ENCODE data around the gene EID1.

EID1 gene

DNA sequence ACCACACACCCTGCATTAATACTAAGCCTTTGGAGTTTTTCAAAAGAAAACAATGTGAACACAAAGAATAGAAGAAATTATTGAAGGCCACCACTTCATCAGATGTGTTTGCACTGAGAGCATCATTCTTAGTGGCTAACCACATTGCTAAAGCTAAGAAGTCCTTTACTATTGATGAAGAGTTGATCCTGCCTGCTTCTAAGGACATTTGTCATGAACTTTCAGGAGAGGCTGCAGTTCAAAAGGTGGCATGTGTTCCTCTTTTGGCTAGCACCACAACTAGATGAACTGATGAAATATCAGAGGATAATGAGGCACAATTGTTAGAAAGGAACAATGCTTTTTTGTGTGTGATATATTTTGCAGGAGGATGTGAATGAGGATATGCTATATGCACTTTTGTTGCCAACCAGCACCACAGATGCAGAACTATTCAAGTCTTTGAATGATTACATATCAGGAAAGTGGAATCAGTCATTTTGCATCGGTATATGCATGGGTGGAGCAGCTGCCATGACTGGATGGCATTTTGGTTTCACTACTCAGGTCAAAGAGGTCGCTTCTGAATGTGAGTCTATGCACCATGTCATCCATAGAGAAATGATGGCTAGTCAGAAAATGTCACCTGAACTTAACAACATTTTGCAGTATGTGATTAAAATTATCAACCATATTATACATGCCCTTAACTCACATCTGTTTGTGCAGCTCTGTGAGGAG, 2.5 kb upstream of the EID1 start:
- Histone ChIP-seq H4K91ac (ENCODE audit: low read depth, low read length, poor library complexity) (no peak overlapping the region), H3K14ac (ENCODE audit: low read length) (no peak overlapping the region), H3K9ac (ENCODE audit: low read depth, low read length, poor library complexity) (no peak overlapping the region), H2BK12ac (ENCODE audit: low read length) (no peak overlapping the region), H3K4ac (ENCODE audit: low read length) (no peak overlapping the region), H3K4me1 (ENCODE audit: control insufficient read depth in 2 of 2, insufficient read depth in 1 of 2, low read depth in 1 of 2, low read length in 2 of 2) (peaks cover 4 to 5% of the 10 kb centered on the region in 2 donors), H4K8ac (ENCODE audit: low read depth, low read length) (no peak overlapping the region), H3K27ac (replicated peaks; ENCODE audit: low read length) (no peak overlapping the region), H2BK120ac (ENCODE audit: low read depth, low read length) (no peak overlapping the region), H2BK5ac (ENCODE audit: low read length) (no peak overlapping the region), H3K27me3 (ENCODE audit: control insufficient read depth in 3 of 3, insufficient read depth in 3 of 3, low read depth in 1 of 3, low read length in 3 of 3) (no peaks in the 10 kb centered on the region), H3K4me2 (ENCODE audit: insufficient read depth, low read length, poor library complexity, severe bottlenecking) (no peak overlapping the region), H3K23ac (ENCODE audit: low read depth, low read length, poor library complexity) (no peak overlapping the region), H3K4me3 (ENCODE audit: low read length in 2 of 2) (no peak overlapping the region), H2AFZ (ENCODE audit: low read length) (no peak overlapping the region), H3K79me1 (ENCODE audit: low read depth, low read length) (peaks cover 1% of the 10 kb centered on the region), H3K9me3 (replicated peaks in 1 of 2; ENCODE audit: control insufficient read depth in 2 of 2, insufficient read depth in 1 of 2, low read depth in 1 of 2, low read length in 2 of 2) (no peaks in the 10 kb centered on the region), H3K36me3 (replicated peaks in 1 of 2; ENCODE audit: control insufficient read depth in 2 of 2, insufficient read depth in 2 of 2, low read length in 2 of 2) (peaks cover 0 to 12% of the 10 kb centered on the region in 2 donors), H2AK5ac (ENCODE audit: low read depth, low read length) (no peak overlapping the region), H2BK15ac (ENCODE audit: low read length) (no peak overlapping the region), H3K18ac (ENCODE audit: low read length) (no peak overlapping the region)
- no CpG with 5 or more reads among the region's 2 CpGs for WGBS, 2 donors (ENCODE audit: extremely low coverage in 2 of 2, insufficient read length in 2 of 2, insufficient replicate concordance in 1 of 2)
- DNase-seq (ENCODE audit: low spot score): no peak

- WGBS, 2 donors (ENCODE audit: extremely low coverage in 2 of 2, insufficient read length in 2 of 2, insufficient replicate concordance in 1 of 2): no CpG with 5 or more reads among the region's 3 CpGs
- H2AK5ac ChIP-seq (ENCODE audit: low read depth, low read length): no peak overlapping the region
Measured at GRCh38 chr15:48876057-48876456, 1.9 kb upstream of the EID1 start.

GRCh38 chr15:48880070-48880634, 2.2 kb downstream of the EID1 start:
- H3K4me3 ChIP-seq (ENCODE audit: low read length in 2 of 2): no peak overlapping the region

More at GRCh38 chr15:48876057-48876456, 1.9 kb upstream of the EID1 start:
- Histone ChIP-seq H2AFZ (ENCODE audit: low read length) (no peak overlapping the region), H4K91ac (ENCODE audit: low read depth, low read length, poor library complexity) (no peak overlapping the region), H2BK120ac (ENCODE audit: low read depth, low read length) (no peak overlapping the region), H3K27me3 (ENCODE audit: control insufficient read depth in 3 of 3, insufficient read depth in 3 of 3, low read depth in 1 of 3, low read length in 3 of 3) (no peaks in the 10 kb centered on the region), H3K79me1 (ENCODE audit: low read depth, low read length) (peaks cover 1% of the 10 kb centered on the region), H4K8ac (ENCODE audit: low read depth, low read length) (no peak overlapping the region), H3K9ac (ENCODE audit: low read depth, low read length, poor library complexity) (no peak overlapping the region), H2BK5ac (ENCODE audit: low read length) (no peak overlapping the region), H2BK12ac (ENCODE audit: low read length) (no peak overlapping the region), H3K4me2 (ENCODE audit: insufficient read depth, low read length, poor library complexity, severe bottlenecking) (no peak overlapping the region), H3K27ac (replicated peaks; ENCODE audit: low read length) (no peak overlapping the region), H3K4me1 (ENCODE audit: control insufficient read depth in 2 of 2, insufficient read depth in 1 of 2, low read depth in 1 of 2, low read length in 2 of 2) (peaks cover 4 to 5% of the 10 kb centered on the region in 2 donors), H3K36me3 (replicated peaks in 1 of 2; ENCODE audit: control insufficient read depth in 2 of 2, insufficient read depth in 2 of 2, low read length in 2 of 2) (peaks cover 0 to 12% of the 10 kb centered on the region in 2 donors), H3K14ac (ENCODE audit: low read length) (no peak overlapping the region), H3K18ac (ENCODE audit: low read length) (no peak overlapping the region), H3K4ac (ENCODE audit: low read length) (no peak overlapping the region), H3K23ac (ENCODE audit: low read depth, low read length, poor library complexity) (no peak overlapping the region), H2BK15ac (ENCODE audit: low read length) (no peak overlapping the region), H3K9me3 (replicated peaks in 1 of 2; ENCODE audit: control insufficient read depth in 2 of 2, insufficient read depth in 1 of 2, low read depth in 1 of 2, low read length in 2 of 2) (no peaks in the 10 kb centered on the region), H3K4me3 (ENCODE audit: low read length in 2 of 2) (no peak overlapping the region)
- no peak for DNase-seq (ENCODE audit: low spot score)

GRCh38 chr15:48883699-48884098, 5.8 kb downstream of the EID1 start:
- no peak overlapping the region for H2BK12ac ChIP-seq (ENCODE audit: low read length)
- H3K79me1 ChIP-seq (ENCODE audit: low read depth, low read length): no peaks in the 10 kb centered on the region
- no peak overlapping the region for H4K91ac ChIP-seq (ENCODE audit: low read depth, low read length, poor library complexity)
- H4K8ac ChIP-seq (ENCODE audit: low read depth, low read length): no peak overlapping the region
- no peak overlapping the region for H2AFZ ChIP-seq (ENCODE audit: low read length)
- H2AK5ac ChIP-seq (ENCODE audit: low read depth, low read length): no peak overlapping the region
- no peaks in the 10 kb centered on the region for H3K9me3 ChIP-seq (replicated peaks in 1 of 2; ENCODE audit: control insufficient read depth in 2 of 2, insufficient read depth in 1 of 2, low read depth in 1 of 2, low read length in 2 of 2)
- no peak overlapping the region for H2BK5ac ChIP-seq (ENCODE audit: low read length)
- H3K4me2 ChIP-seq (ENCODE audit: insufficient read depth, low read length, poor library complexity, severe bottlenecking): no peak overlapping the region
- peaks cover 0 to 12% of the 10 kb centered on the region in 2 donors for H3K36me3 ChIP-seq (replicated peaks in 1 of 2; ENCODE audit: control insufficient read depth in 2 of 2, insufficient read depth in 2 of 2, low read length in 2 of 2)
- no peak overlapping the region for H2BK15ac ChIP-seq (ENCODE audit: low read length)
- no peak overlapping the region for H3K23ac ChIP-seq (ENCODE audit: low read depth, low read length, poor library complexity)
- H3K27me3 ChIP-seq (ENCODE audit: control insufficient read depth in 3 of 3, insufficient read depth in 3 of 3, low read depth in 1 of 3, low read length in 3 of 3): no peaks in the 10 kb centered on the region
- H3K4me3 ChIP-seq (ENCODE audit: low read length in 2 of 2): no peak overlapping the region
- H3K27ac ChIP-seq (replicated peaks; ENCODE audit: low read length): no peak overlapping the region
- H3K14ac ChIP-seq (ENCODE audit: low read length): no peak overlapping the region
- DNase-seq (ENCODE audit: low spot score): no peak
- H3K4me1 ChIP-seq (ENCODE audit: control insufficient read depth in 2 of 2, insufficient read depth in 1 of 2, low read depth in 1 of 2, low read length in 2 of 2): peaks cover 4 to 5% of the 10 kb centered on the region in 2 donors
- H2BK120ac ChIP-seq (ENCODE audit: low read depth, low read length): no peak overlapping the region
- no peak overlapping the region for H3K18ac ChIP-seq (ENCODE audit: low read length)
- H3K9ac ChIP-seq (ENCODE audit: low read depth, low read length, poor library complexity): no peak overlapping the region
- H3K4ac ChIP-seq (ENCODE audit: low read length): no peak overlapping the region
- WGBS, 2 donors (ENCODE audit: extremely low coverage in 2 of 2, insufficient read length in 2 of 2, insufficient replicate concordance in 1 of 2): no CpG with 5 or more reads among the region's 2 CpGs

More at GRCh38 chr15:48880070-48880634, 2.2 kb downstream of the EID1 start:
- peaks cover 4 to 5% of the 10 kb centered on the region in 2 donors for H3K4me1 ChIP-seq (ENCODE audit: control insufficient read depth in 2 of 2, insufficient read depth in 1 of 2, low read depth in 1 of 2, low read length in 2 of 2)
- no peak overlapping the region for H3K4ac ChIP-seq (ENCODE audit: low read length)
- no peaks in the 10 kb centered on the region for H3K9me3 ChIP-seq (replicated peaks in 1 of 2; ENCODE audit: control insufficient read depth in 2 of 2, insufficient read depth in 1 of 2, low read depth in 1 of 2, low read length in 2 of 2)
- no peak overlapping the region for H2BK120ac ChIP-seq (ENCODE audit: low read depth, low read length)
- H2BK5ac ChIP-seq (ENCODE audit: low read length): no peak overlapping the region
- H3K27me3 ChIP-seq (ENCODE audit: control insufficient read depth in 3 of 3, insufficient read depth in 3 of 3, low read depth in 1 of 3, low read length in 3 of 3): no peaks in the 10 kb centered on the region
- H3K79me1 ChIP-seq (ENCODE audit: low read depth, low read length): peaks cover 1% of the 10 kb centered on the region
- H3K18ac ChIP-seq (ENCODE audit: low read length): no peak overlapping the region
- H3K14ac ChIP-seq (ENCODE audit: low read length): no peak overlapping the region
- no peak overlapping the region for H2BK12ac ChIP-seq (ENCODE audit: low read length)
- WGBS, 2 donors (ENCODE audit: extremely low coverage in 2 of 2, insufficient read length in 2 of 2, insufficient replicate concordance in 1 of 2): no CpG with 5 or more reads among the region's 3 CpGs
- H3K23ac ChIP-seq (ENCODE audit: low read depth, low read length, poor library complexity): no peak overlapping the region
- DNase-seq (ENCODE audit: low spot score): no peak
- no peak overlapping the region for H2AFZ ChIP-seq (ENCODE audit: low read length)
- no peak overlapping the region for H3K4me2 ChIP-seq (ENCODE audit: insufficient read depth, low read length, poor library complexity, severe bottlenecking)
- H2AK5ac ChIP-seq (ENCODE audit: low read depth, low read length): no peak overlapping the region
- H2BK15ac ChIP-seq (ENCODE audit: low read length): no peak overlapping the region
- no peak overlapping the region for H4K91ac ChIP-seq (ENCODE audit: low read depth, low read length, poor library complexity)
- H3K36me3 ChIP-seq (replicated peaks in 1 of 2; ENCODE audit: control insufficient read depth in 2 of 2, insufficient read depth in 2 of 2, low read length in 2 of 2): peaks cover 0 to 12% of the 10 kb centered on the region in 2 donors
- no peak overlapping the region for H4K8ac ChIP-seq (ENCODE audit: low read depth, low read length)
- no peak overlapping the region for H3K27ac ChIP-seq (replicated peaks; ENCODE audit: low read length)
- no peak overlapping the region for H3K9ac ChIP-seq (ENCODE audit: low read depth, low read length, poor library complexity)
